ENCODE data around the gene NAALADL2.
"Not testable (repeated sequence)": the region's sequence is repeated elsewhere in the genome, so short reads cannot be mapped to it uniquely, and the experiment has no call there.

DNA sequence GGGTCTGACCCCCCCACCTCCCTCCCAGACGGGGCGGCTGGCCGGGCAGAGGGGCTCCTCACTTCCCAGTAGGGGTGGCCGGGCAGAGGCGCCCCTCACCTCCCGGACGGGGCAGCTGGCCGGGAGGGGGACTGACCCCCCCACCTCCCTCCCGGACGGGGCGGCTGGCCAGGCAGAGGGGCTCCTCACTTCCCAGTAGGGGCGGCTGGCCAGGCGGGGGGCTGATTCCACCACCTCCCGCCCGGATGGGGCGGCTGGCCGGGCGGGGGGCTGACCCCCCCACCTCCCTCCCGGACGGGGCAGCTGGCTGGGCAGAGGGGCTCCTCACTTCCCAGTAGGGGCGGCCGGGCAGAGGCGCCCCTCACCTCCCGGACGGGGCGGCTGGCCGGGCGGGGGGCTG is 272.7 kb downstream of the NAALADL2 start:
- TF ChIP-seq, protein P1, sequence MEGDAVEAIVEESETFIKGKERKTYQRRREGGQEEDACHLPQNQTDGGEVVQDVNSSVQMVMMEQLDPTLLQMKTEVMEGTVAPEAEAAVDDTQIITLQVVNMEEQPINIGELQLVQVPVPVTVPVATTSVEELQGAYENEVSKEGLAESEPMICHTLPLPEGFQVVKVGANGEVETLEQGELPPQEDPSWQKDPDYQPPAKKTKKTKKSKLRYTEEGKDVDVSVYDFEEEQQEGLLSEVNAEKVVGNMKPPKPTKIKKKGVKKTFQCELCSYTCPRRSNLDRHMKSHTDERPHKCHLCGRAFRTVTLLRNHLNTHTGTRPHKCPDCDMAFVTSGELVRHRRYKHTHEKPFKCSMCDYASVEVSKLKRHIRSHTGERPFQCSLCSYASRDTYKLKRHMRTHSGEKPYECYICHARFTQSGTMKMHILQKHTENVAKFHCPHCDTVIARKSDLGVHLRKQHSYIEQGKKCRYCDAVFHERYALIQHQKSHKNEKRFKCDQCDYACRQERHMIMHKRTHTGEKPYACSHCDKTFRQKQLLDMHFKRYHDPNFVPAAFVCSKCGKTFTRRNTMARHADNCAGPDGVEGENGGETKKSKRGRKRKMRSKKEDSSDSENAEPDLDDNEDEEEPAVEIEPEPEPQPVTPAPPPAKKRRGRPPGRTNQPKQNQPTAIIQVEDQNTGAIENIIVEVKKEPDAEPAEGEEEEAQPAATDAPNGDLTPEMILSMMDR (conservative IDR thresholded peaks at IDR 0.05 in 1 of 2, IDR thresholded peaks at IDR 0.05 in 1 of 2; ENCODE audit: extremely low read depth in 1 of 2, insufficient read depth in 1 of 2, low read depth in 1 of 2, low read length in 2 of 2): not testable (repeated sequence)
- TF ChIP-seq EZH2 (IDR thresholded peaks at IDR 0.05; ENCODE audit: borderline replicate concordance, low read length): not testable (repeated sequence)

Data from mammary epithelial cell (primary cell).